MM.1S (cell line): Measurements from ENCODE around the gene EFNA4.
A peak's percentile ranks its signal among the peaks of the same experiment; 100 is the strongest.

Source experiments
- DNase-seq: peaks from one replicate; pipeline ENCODE4 v3.0.0-alpha.2; 2015
- H2AFZ ChIP-seq: fragments of 300-600 bp; sonication (generic); 2 replicates; pipeline ENCODE4 v1.6.0; 2016; ENCODE audit warnings: antibody characterized with exemption, low read length
- H3F3A ChIP-seq: fragments of 300-600 bp; sonication (generic); 2 replicates; pipeline ENCODE4 v1.6.1; 2016; ENCODE audit warnings: mild to moderate bottlenecking, antibody characterized with exemption, low read length, moderate library complexity, mixed read lengths; ENCODE audit not compliant: insufficient read depth
- H3K27ac ChIP-seq: fragments of 300-600 bp; sonication (generic); 2 replicates; pipeline ENCODE4 v1.5.1; 2016; ENCODE audit warnings: mild to moderate bottlenecking, low read length
- H3K27me3 ChIP-seq: fragments of 300-600 bp; sonication (generic); replicated peaks from 2 replicates; pipeline ENCODE4 v1.6.0; 2016; ENCODE audit warnings: low read length; ENCODE audit not compliant: insufficient read depth
- H3K36me3 ChIP-seq: fragments of 300-600 bp; sonication (generic); replicated peaks from 2 replicates; pipeline ENCODE4 v1.6.1; 2016; ENCODE audit warnings: mild to moderate bottlenecking, low read length, mixed read lengths; ENCODE audit not compliant: insufficient read depth
- H3K4me1 ChIP-seq: fragments of 300-600 bp; sonication (generic); 2 replicates; pipeline ENCODE4 v1.6.1; 2016; ENCODE audit warnings: low read length, mixed read lengths
- H3K4me2 ChIP-seq: fragments of 300-600 bp; sonication (generic); 2 replicates; pipeline ENCODE4 v1.6.0; 2016; ENCODE audit warnings: low read depth, low read length
- H3K4me3 ChIP-seq: fragments of 300-600 bp; sonication (generic); 2 replicates; pipeline ENCODE4 v1.5.1; 2016; ENCODE audit warnings: low read length, mixed read lengths
- H3K79me2 ChIP-seq: fragments of 300-600 bp; sonication (generic); 2 replicates; pipeline ENCODE4 v1.6.1; 2016; ENCODE audit warnings: mixed run types, low read length, mixed read lengths
- H3K9ac ChIP-seq: fragments of 300-600 bp; sonication (generic); 2 replicates; pipeline ENCODE4 v1.6.1; 2016; ENCODE audit warnings: low read length, mixed read lengths
- H3K9me2 ChIP-seq: fragments of 300-600 bp; sonication (generic); replicated peaks from 2 replicates; pipeline ENCODE4 v1.6.1; 2016; ENCODE audit warnings: mild to moderate bottlenecking, low read length, mixed read lengths; ENCODE audit not compliant: insufficient read depth
- H3K9me3 ChIP-seq: fragments of 300-600 bp; sonication (generic); replicated peaks from 2 replicates; pipeline ENCODE4 v1.6.1; 2016; ENCODE audit warnings: mild to moderate bottlenecking, low read length, mixed read lengths; ENCODE audit not compliant: insufficient read depth
- H4K20me1 ChIP-seq: fragments of 300-600 bp; sonication (generic); 2 replicates; pipeline ENCODE4 v1.6.1; 2016; ENCODE audit warnings: mild to moderate bottlenecking, low read length, moderate library complexity, mixed read lengths; ENCODE audit not compliant: insufficient read depth
- CTCF ChIP-seq: fragments of 300-600 bp; sonication (generic); IDR thresholded peaks from 2 replicates; pipeline ENCODE4 v1.5.1; 2016; ENCODE audit warnings: antibody characterized with exemption, low read length, mixed read lengths
- EZH2 ChIP-seq: fragments of 300-600 bp; sonication (generic); optimal IDR thresholded peaks from 2 replicates; pipeline ENCODE3; 2017; ENCODE audit warnings: low read depth, mild to moderate bottlenecking, antibody characterized with exemption, low read length, mixed read lengths
- EZH2phosphoT487 ChIP-seq: fragments of 300-600 bp; sonication (generic); IDR thresholded peaks from 2 replicates; pipeline ENCODE4 v1.6.1; 2018; ENCODE audit warnings: antibody characterized with exemption, low read length

Gene EFNA4

DNA sequence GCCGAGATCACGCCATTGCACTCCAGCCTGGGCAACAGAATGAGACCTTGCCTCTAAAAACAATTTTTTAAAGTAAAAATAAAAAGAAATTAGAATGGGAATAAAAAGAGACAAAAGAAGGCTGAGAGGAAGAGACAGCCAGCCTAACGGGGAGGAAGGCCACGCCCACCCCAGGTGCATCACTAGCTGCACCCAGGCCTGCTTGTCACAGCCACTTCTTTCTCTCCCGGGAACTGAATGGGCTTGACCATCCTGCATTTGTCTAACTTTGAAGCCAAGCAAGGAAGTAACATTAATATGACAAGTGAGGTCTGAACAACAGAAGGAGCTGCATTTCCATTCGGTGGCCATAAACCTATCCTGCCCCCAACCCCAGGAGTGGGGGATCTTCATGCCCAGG lies 43.3 kb downstream of the EFNA4 start:
- Histone ChIP-seq H3K4me1 (no peaks in the 10 kb centered on the region), H3K79me2 (no peaks in the 10 kb centered on the region), H3F3A (no peaks in the 10 kb centered on the region), H3K9ac (no peak overlapping the region), H3K27ac (no peak overlapping the region), H3K4me2 (no peak overlapping the region), H4K20me1 (no peaks in the 10 kb centered on the region), H2AFZ (no peak overlapping the region), H3K9me3 (no peaks in the 10 kb centered on the region), H3K36me3 (no peaks in the 10 kb centered on the region), H3K9me2 (no peaks in the 10 kb centered on the region), H3K27me3 (peaks cover 30% of the 10 kb centered on the region), H3K4me3 (no peak overlapping the region)
- peak; percentile 29 for DNase-seq
- no peak for TF ChIP-seq EZH2
- TF ChIP-seq EZH2phosphoT487: no peak
- TF ChIP-seq CTCF: no peak

- no peak overlapping the region for H3K27ac ChIP-seq
- no peaks in the 10 kb centered on the region for H3K4me1 ChIP-seq
- no peak for DNase-seq
- H3K79me2 ChIP-seq: no peaks in the 10 kb centered on the region
- H3K4me2 ChIP-seq: no peak overlapping the region
- no peaks in the 10 kb centered on the region for H3K9me2 ChIP-seq
- H3K36me3 ChIP-seq: no peaks in the 10 kb centered on the region
- no peaks in the 10 kb centered on the region for H4K20me1 ChIP-seq
- H3K9me3 ChIP-seq: no peaks in the 10 kb centered on the region
- no peak for TF ChIP-seq CTCF
- no peak for TF ChIP-seq EZH2
- TF ChIP-seq EZH2phosphoT487: no peak
- no peak overlapping the region for H2AFZ ChIP-seq
- no peaks in the 10 kb centered on the region for H3F3A ChIP-seq
- H3K27me3 ChIP-seq: peaks cover 25% of the 10 kb centered on the region
- no peak overlapping the region for H3K4me3 ChIP-seq
- no peak overlapping the region for H3K9ac ChIP-seq
These were observed 44.0 kb downstream of the EFNA4 start for GRCh38 chr1:155107309-155108264.

GRCh38 chr1:155108296-155108695 lies 44.8 kb downstream of the EFNA4 start:
- peaks cover 21% of the 10 kb centered on the region for H3K27me3 ChIP-seq
- H3K9me3 ChIP-seq: no peaks in the 10 kb centered on the region
- no peaks in the 10 kb centered on the region for H3F3A ChIP-seq
- H4K20me1 ChIP-seq: no peaks in the 10 kb centered on the region
- H2AFZ ChIP-seq: no peak overlapping the region
- H3K27ac ChIP-seq: no peak overlapping the region
- no peaks in the 10 kb centered on the region for H3K4me1 ChIP-seq
- H3K36me3 ChIP-seq: no peaks in the 10 kb centered on the region
- no peak overlapping the region for H3K4me2 ChIP-seq
- H3K4me3 ChIP-seq: no peak overlapping the region
- TF ChIP-seq EZH2phosphoT487: no peak
- TF ChIP-seq CTCF: no peak
- no peak for TF ChIP-seq EZH2
- no peaks in the 10 kb centered on the region for H3K79me2 ChIP-seq
- DNase-seq: no peak
- no peaks in the 10 kb centered on the region for H3K9me2 ChIP-seq
- H3K9ac ChIP-seq: no peak overlapping the region
